ENCODE data around the gene FIGNL1. TPM values are rescaled to one million over a fixed set of nuclear protein-coding genes. Genes with fewer than 3 reads are reported as not detected.

Gene FIGNL1
- total RNA-seq, 1 donor from 2014 or later: 11.1 TPM

- Mint-ChIP-seq H3K27me3 (ENCODE audit: unreplicated experiment) (no peaks in the 10 kb centered on the region), H3K4me1 (ENCODE audit: low read depth, unreplicated experiment) (peaks cover 4% of the 10 kb centered on the region), H3K27ac (ENCODE audit: unreplicated experiment) (no peak overlapping the region)
Observed at GRCh38 chr7:50415844-50416364, 34.2 kb downstream of the FIGNL1 start.

GRCh38 chr7:50413561-50413960, 36.6 kb downstream of the FIGNL1 start:
- TF ChIP-seq, protein P1, sequence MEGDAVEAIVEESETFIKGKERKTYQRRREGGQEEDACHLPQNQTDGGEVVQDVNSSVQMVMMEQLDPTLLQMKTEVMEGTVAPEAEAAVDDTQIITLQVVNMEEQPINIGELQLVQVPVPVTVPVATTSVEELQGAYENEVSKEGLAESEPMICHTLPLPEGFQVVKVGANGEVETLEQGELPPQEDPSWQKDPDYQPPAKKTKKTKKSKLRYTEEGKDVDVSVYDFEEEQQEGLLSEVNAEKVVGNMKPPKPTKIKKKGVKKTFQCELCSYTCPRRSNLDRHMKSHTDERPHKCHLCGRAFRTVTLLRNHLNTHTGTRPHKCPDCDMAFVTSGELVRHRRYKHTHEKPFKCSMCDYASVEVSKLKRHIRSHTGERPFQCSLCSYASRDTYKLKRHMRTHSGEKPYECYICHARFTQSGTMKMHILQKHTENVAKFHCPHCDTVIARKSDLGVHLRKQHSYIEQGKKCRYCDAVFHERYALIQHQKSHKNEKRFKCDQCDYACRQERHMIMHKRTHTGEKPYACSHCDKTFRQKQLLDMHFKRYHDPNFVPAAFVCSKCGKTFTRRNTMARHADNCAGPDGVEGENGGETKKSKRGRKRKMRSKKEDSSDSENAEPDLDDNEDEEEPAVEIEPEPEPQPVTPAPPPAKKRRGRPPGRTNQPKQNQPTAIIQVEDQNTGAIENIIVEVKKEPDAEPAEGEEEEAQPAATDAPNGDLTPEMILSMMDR (IDR thresholded peaks at IDR 0.05; ENCODE audit: partially characterized antibody, unreplicated experiment): no peak
- H3K36me3 Mint-ChIP-seq (ENCODE audit: unreplicated experiment): no peaks in the 10 kb centered on the region
- no peaks in the 10 kb centered on the region for H3K4me1 Mint-ChIP-seq (ENCODE audit: low read depth, unreplicated experiment)
- no peaks in the 10 kb centered on the region for H3K9me3 Mint-ChIP-seq (ENCODE audit: unreplicated experiment)
- no peak overlapping the region for H3K27ac Mint-ChIP-seq (ENCODE audit: unreplicated experiment)
- peaks cover 2% of the 10 kb centered on the region for H3K27me3 Mint-ChIP-seq (ENCODE audit: unreplicated experiment)
- DNase-seq: no peak
- no peak overlapping the region for H3K4me3 Mint-ChIP-seq (ENCODE audit: unreplicated experiment)

More at GRCh38 chr7:50415844-50416364, 34.2 kb downstream of the FIGNL1 start:
- TF ChIP-seq, protein P1 (IDR thresholded peaks at IDR 0.05; ENCODE audit: partially characterized antibody, unreplicated experiment): no peak
- DNase-seq: no peak
- no peaks in the 10 kb centered on the region for H3K9me3 Mint-ChIP-seq (ENCODE audit: unreplicated experiment)
- no peak overlapping the region for H3K4me3 Mint-ChIP-seq (ENCODE audit: unreplicated experiment)
- H3K36me3 Mint-ChIP-seq (ENCODE audit: unreplicated experiment): no peaks in the 10 kb centered on the region

GRCh38 chr7:50412973-50413372, 37.2 kb downstream of the FIGNL1 start:
- DNase-seq: no peak
- TF ChIP-seq, protein P1 (IDR thresholded peaks at IDR 0.05; ENCODE audit: partially characterized antibody, unreplicated experiment): no peak
- Mint-ChIP-seq H3K4me3 (ENCODE audit: unreplicated experiment) (no peak overlapping the region), H3K36me3 (ENCODE audit: unreplicated experiment) (no peaks in the 10 kb centered on the region), H3K4me1 (ENCODE audit: low read depth, unreplicated experiment) (no peaks in the 10 kb centered on the region), H3K27me3 (ENCODE audit: unreplicated experiment) (peaks cover 2% of the 10 kb centered on the region), H3K9me3 (ENCODE audit: unreplicated experiment) (no peaks in the 10 kb centered on the region), H3K27ac (ENCODE audit: unreplicated experiment) (no peak overlapping the region)

DNA sequence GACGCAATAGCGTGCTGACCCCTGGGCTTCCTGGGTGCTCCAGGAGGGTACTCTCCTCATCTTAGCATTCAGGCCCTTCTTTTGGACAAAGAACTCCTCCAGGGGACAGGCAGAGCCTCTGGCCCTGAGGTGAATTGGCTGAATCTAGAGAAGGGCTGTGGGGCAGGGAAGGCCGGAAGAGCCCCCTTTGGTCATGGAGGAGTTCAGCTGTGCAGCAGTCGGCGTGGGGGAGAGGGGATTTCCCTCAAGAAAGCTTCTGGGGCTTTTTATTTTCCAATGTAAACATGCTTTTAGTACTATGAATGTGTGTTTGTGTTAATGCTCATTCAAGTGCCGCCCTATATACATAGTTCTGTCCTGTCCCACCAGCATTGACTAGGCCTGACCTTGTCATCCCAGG, 38.8 kb downstream of the FIGNL1 start:
- Mint-ChIP-seq H3K27me3 (ENCODE audit: unreplicated experiment) (peaks cover 2% of the 10 kb centered on the region), H3K9me3 (ENCODE audit: unreplicated experiment) (no peaks in the 10 kb centered on the region), H3K27ac (ENCODE audit: unreplicated experiment) (no peak overlapping the region), H3K4me1 (ENCODE audit: low read depth, unreplicated experiment) (no peaks in the 10 kb centered on the region), H3K4me3 (ENCODE audit: unreplicated experiment) (no peak overlapping the region), H3K36me3 (ENCODE audit: unreplicated experiment) (no peaks in the 10 kb centered on the region)
- TF ChIP-seq, protein P1 (IDR thresholded peaks at IDR 0.05; ENCODE audit: partially characterized antibody, unreplicated experiment): no peak
- DNase-seq: no peak

DNA sequence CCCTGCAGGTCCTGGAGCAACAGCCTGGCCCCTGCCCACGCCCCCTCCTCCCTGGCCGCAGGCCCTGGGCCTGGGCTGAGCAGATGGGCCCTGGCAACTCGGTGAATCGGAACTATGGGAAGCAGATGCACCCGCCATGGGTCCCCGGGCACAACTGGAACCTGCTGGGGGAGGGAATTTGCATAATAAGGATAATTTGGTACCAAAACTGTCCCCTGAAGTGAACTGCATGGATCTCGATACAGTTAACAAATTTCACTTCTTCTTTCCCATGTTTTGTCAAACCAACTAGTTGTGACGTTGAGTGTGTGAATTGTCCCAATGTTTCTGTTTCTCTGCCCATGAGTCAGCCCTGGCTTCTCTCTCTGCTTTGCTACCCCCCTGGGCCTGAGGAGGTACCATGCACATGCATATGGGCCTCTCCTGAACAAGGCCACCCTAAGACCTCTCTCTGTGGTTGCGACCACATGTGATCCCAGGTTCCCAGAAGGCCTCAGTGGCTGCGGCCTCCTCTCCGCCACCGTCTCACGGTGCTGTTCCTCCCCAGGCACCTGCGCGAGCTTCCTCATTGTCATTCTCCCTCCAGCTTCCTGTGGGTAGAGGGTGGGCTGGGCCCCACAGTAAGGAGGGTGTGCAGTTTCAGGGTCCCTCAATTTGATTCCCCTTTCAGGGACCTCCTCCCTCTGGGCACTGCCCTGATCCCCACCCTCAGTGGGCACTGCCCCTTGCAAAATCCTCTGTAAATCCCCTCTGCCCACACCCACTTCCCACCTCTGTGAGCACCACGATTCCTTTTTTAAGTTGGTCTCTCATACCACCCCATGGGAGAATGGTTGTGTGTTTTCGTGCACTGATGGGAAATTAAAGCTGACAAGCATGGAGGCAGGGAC, 40.0 kb downstream of the FIGNL1 start:
- no peak overlapping the region for H3K4me3 Mint-ChIP-seq (ENCODE audit: unreplicated experiment)
- peaks cover 2% of the 10 kb centered on the region for H3K27me3 Mint-ChIP-seq (ENCODE audit: unreplicated experiment)
- no peaks in the 10 kb centered on the region for H3K9me3 Mint-ChIP-seq (ENCODE audit: unreplicated experiment)
- TF ChIP-seq, protein P1 (IDR thresholded peaks at IDR 0.05; ENCODE audit: partially characterized antibody, unreplicated experiment): no peak
- no peak for DNase-seq
- H3K4me1 Mint-ChIP-seq (ENCODE audit: low read depth, unreplicated experiment): no peaks in the 10 kb centered on the region
- no peaks in the 10 kb centered on the region for H3K36me3 Mint-ChIP-seq (ENCODE audit: unreplicated experiment)
- no peak overlapping the region for H3K27ac Mint-ChIP-seq (ENCODE audit: unreplicated experiment)

Measured in glutamatergic neuron (in vitro differentiated cells).